WTC11 (cell line): Measurements from ENCODE around the gene PBX4. TPM values are rescaled to one million over a fixed set of nuclear protein-coding genes. Genes with fewer than 3 reads are reported as not detected.

ENCODE experiments used
- ATAC-seq: fragments of 200-7000 bp; cut with Tn5 transposase; 2 replicates; pipeline ENCODE4 v1.10.0; 2021; ENCODE audit warnings: mild to moderate bottlenecking, moderate library complexity
- CTCF ChIA-PET: fragments of 300-600 bp; sonication (Branson Sonifier 250); formaldehyde crosslinking; loops from one replicate; lab custom pipeline; 2021; ENCODE audit warnings: antibody characterized with exemption; lab: Charles Lee
- POLR2A ChIA-PET: fragments of 350-600 bp; sonication (Branson Sonifier 250); formaldehyde crosslinking; loops from one replicate; lab custom pipeline; 2021; ENCODE audit warnings: antibody characterized with exemption; lab: Charles Lee
- DNase-seq: peaks from one replicate; pipeline ENCODE4 v3.0.0; 2021; ENCODE audit warnings: low spot score
- H3K27ac Mint-ChIP-seq: 2 replicates; pipeline ENCODE4 v1.8.0; 2021; ENCODE audit warnings: mixed read lengths
- H3K27me3 Mint-ChIP-seq: 2 replicates; pipeline ENCODE4 v1.8.0; 2021; ENCODE audit warnings: low read depth, mild to moderate bottlenecking, moderate library complexity, mixed read lengths
- H3K36me3 Mint-ChIP-seq: 2 replicates; pipeline ENCODE4 v1.8.0; 2021; ENCODE audit warnings: mixed read lengths
- H3K4me1 Mint-ChIP-seq: 2 replicates; pipeline ENCODE4 v1.8.0; 2022; ENCODE audit warnings: mixed read lengths
- H3K4me3 Mint-ChIP-seq: 2 replicates; pipeline ENCODE4 v1.8.0; 2021; ENCODE audit warnings: mild to moderate bottlenecking, moderate library complexity, mixed read lengths
- H3K9me3 Mint-ChIP-seq: 2 replicates; pipeline ENCODE4 v1.8.0; 2021; ENCODE audit warnings: mixed read lengths
- ATF1 ChIP-seq: sonication (generic); formaldehyde crosslinking; IDR thresholded peaks from 2 replicates; pipeline ENCODE4 v1.8.1; 2023; ENCODE audit warnings: mild to moderate bottlenecking, moderate library complexity, missing genetic modification reagents
- CREB1 ChIP-seq: sonication (generic); formaldehyde crosslinking; IDR thresholded peaks from 2 replicates; pipeline ENCODE4 v1.8.0; 2023; ENCODE audit warnings: mild to moderate bottlenecking, missing genetic modification reagents
- ELF4 ChIP-seq: sonication (generic); formaldehyde crosslinking; IDR thresholded peaks from 2 replicates; pipeline ENCODE4 v1.8.1; 2022; ENCODE audit warnings: low read depth, mild to moderate bottlenecking, moderate library complexity, missing genetic modification reagents
- EMX1 ChIP-seq: fragments of 250-450 bp; sonication (Bioruptor Pico); IDR thresholded peaks from 2 replicates; pipeline ENCODE4 v1.8.0; 2021; ENCODE audit warnings: mild to moderate bottlenecking
- FOXK1 ChIP-seq: sonication (generic); formaldehyde crosslinking; IDR thresholded peaks from 2 replicates; pipeline ENCODE4 v1.8.0; 2022; ENCODE audit warnings: mild to moderate bottlenecking, moderate library complexity, missing genetic modification reagents
- FOXP1 ChIP-seq: sonication (generic); formaldehyde crosslinking; IDR thresholded peaks from 2 replicates; pipeline ENCODE4 v1.8.0; 2022; ENCODE audit warnings: missing genetic modification reagents, mild to moderate bottlenecking, moderate library complexity, borderline replicate concordance
- GRHL2 ChIP-seq: fragments of 250-450 bp; sonication (Bioruptor Pico); IDR thresholded peaks from 2 replicates; pipeline ENCODE4 v1.8.0; 2022; ENCODE audit warnings: mild to moderate bottlenecking, moderate library complexity; ENCODE audit not compliant: insufficient replicate concordance, severe bottlenecking
- GTF2I ChIP-seq: fragments of 250-450 bp; sonication (Bioruptor Pico); conservative IDR thresholded peaks from 2 replicates; pipeline ENCODE4 v1.4.0; 2021; ENCODE audit warnings: mild to moderate bottlenecking
- JUN ChIP-seq: sonication (generic); formaldehyde crosslinking; IDR thresholded peaks from 2 replicates; pipeline ENCODE4 v1.8.0; 2023; ENCODE audit warnings: mild to moderate bottlenecking, missing genetic modification reagents
- RELA ChIP-seq: sonication (generic); formaldehyde crosslinking; IDR thresholded peaks from 2 replicates; pipeline ENCODE4 v1.8.1; 2022; ENCODE audit warnings: missing genetic modification reagents, mild to moderate bottlenecking, borderline replicate concordance
- TCF7 ChIP-seq: sonication (generic); formaldehyde crosslinking; IDR thresholded peaks from 2 replicates; pipeline ENCODE4 v1.8.0; 2022; ENCODE audit warnings: mild to moderate bottlenecking, low read depth, missing genetic modification reagents, moderate library complexity
- TEAD4 ChIP-seq: sonication (generic); formaldehyde crosslinking; IDR thresholded peaks from 2 replicates; pipeline ENCODE4 v1.8.0; 2022; ENCODE audit warnings: mild to moderate bottlenecking, missing genetic modification reagents
- ZNF416 ChIP-seq: fragments of 250-450 bp; sonication (Bioruptor Pico); IDR thresholded peaks from 2 replicates; pipeline ENCODE4 v1.9.0; 2021; ENCODE audit warnings: mild to moderate bottlenecking, inconsistent platforms
- total RNA-seq: library from RNA; stranded (reverse); gene quantifications from 3 replicates; pipeline ENCODE4 v1.2.3, GENCODE V29; 2021
- TF ChIP-seq, protein P1 (sequence below): sonication (generic); formaldehyde crosslinking; IDR thresholded peaks from 2 replicates; pipeline ENCODE4 v1.8.0; 2023; ENCODE audit warnings: missing genetic modification reagents, mild to moderate bottlenecking, borderline replicate concordance
- TF ChIP-seq, protein P2 (sequence below): sonication (generic); formaldehyde crosslinking; IDR thresholded peaks from 2 replicates; pipeline ENCODE4 v1.8.0; 2022; ENCODE audit warnings: mild to moderate bottlenecking, missing genetic modification reagents
- TF ChIP-seq, protein P3 (sequence below): sonication (generic); formaldehyde crosslinking; IDR thresholded peaks from 2 replicates; pipeline ENCODE4 v1.8.1; 2023; ENCODE audit warnings: mild to moderate bottlenecking, missing genetic modification reagents, moderate library complexity
- TF ChIP-seq, protein P4 (sequence below): sonication (generic); formaldehyde crosslinking; IDR thresholded peaks from 2 replicates; pipeline ENCODE4 v1.8.1; 2022; ENCODE audit warnings: low read depth, missing genetic modification reagents, borderline replicate concordance
- TF ChIP-seq, protein P5 (sequence below): sonication (generic); formaldehyde crosslinking; IDR thresholded peaks from 2 replicates; pipeline ENCODE4 v1.8.1; 2022; ENCODE audit warnings: mild to moderate bottlenecking, missing genetic modification reagents, moderate library complexity, borderline replicate concordance
- TF ChIP-seq, protein P6 (sequence below): sonication (generic); formaldehyde crosslinking; IDR thresholded peaks from 2 replicates; pipeline ENCODE4 v1.8.0; 2023; ENCODE audit warnings: missing genetic modification reagents
- TF ChIP-seq, protein P7 (sequence below): fragments of 250-450 bp; sonication (Bioruptor Pico); IDR thresholded peaks from 2 replicates; pipeline ENCODE4 v1.9.0; 2021; ENCODE audit warnings: mild to moderate bottlenecking
- TF ChIP-seq, protein P8 (sequence below): sonication (generic); formaldehyde crosslinking; IDR thresholded peaks from 2 replicates; pipeline ENCODE4 v1.8.0; 2022; ENCODE audit warnings: mild to moderate bottlenecking, missing genetic modification reagents

PBX4 gene
- total RNA-seq, 1 experiment from 2014 or later = 3.2 TPM

DNA sequence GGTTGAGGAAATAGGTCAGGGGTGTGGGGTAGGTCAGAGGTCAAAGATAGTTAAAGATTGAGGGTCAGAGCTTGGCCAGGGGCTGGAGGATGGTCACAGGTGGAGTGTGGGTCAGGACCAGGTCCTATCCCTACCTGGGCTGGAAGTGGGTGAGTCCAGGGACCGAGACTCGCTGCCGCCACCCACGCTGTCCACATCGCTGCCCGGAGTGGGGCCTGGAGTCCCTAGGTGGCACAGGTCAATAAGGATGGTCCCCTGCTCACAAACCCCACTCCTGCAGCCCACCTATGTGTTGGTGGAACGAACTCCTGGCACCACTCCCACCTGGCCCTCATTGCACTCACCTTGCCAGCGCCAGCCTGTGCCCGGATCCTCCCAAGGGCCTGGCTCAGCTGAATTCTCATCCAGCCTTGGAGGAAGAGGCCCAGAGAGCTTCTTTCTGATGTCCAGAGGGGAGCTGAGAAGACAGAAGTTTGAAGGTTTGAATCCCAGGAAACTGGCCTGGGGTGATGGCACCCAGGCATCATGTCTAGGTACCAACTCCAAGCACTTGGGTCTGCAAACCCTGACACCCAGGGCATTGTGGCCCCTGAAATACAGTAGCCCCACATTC is 18.2 kb upstream of the PBX4 start (continued):
- TF ChIP-seq, protein P1, sequence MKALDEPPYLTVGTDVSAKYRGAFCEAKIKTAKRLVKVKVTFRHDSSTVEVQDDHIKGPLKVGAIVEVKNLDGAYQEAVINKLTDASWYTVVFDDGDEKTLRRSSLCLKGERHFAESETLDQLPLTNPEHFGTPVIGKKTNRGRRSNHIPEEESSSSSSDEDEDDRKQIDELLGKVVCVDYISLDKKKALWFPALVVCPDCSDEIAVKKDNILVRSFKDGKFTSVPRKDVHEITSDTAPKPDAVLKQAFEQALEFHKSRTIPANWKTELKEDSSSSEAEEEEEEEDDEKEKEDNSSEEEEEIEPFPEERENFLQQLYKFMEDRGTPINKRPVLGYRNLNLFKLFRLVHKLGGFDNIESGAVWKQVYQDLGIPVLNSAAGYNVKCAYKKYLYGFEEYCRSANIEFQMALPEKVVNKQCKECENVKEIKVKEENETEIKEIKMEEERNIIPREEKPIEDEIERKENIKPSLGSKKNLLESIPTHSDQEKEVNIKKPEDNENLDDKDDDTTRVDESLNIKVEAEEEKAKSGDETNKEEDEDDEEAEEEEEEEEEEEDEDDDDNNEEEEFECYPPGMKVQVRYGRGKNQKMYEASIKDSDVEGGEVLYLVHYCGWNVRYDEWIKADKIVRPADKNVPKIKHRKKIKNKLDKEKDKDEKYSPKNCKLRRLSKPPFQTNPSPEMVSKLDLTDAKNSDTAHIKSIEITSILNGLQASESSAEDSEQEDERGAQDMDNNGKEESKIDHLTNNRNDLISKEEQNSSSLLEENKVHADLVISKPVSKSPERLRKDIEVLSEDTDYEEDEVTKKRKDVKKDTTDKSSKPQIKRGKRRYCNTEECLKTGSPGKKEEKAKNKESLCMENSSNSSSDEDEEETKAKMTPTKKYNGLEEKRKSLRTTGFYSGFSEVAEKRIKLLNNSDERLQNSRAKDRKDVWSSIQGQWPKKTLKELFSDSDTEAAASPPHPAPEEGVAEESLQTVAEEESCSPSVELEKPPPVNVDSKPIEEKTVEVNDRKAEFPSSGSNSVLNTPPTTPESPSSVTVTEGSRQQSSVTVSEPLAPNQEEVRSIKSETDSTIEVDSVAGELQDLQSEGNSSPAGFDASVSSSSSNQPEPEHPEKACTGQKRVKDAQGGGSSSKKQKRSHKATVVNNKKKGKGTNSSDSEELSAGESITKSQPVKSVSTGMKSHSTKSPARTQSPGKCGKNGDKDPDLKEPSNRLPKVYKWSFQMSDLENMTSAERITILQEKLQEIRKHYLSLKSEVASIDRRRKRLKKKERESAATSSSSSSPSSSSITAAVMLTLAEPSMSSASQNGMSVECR (CRISPR knock-in tag) = no peak
- TF ChIP-seq FOXK1 (CRISPR knock-in tag) (no peak), FOXP1 (CRISPR knock-in tag) (no peak), ZNF416 (CRISPR knock-in tag) (no peak)
- TF ChIP-seq, protein P2, sequence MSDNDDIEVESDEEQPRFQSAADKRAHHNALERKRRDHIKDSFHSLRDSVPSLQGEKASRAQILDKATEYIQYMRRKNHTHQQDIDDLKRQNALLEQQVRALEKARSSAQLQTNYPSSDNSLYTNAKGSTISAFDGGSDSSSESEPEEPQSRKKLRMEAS (CRISPR knock-in tag) = no peak

DNA sequence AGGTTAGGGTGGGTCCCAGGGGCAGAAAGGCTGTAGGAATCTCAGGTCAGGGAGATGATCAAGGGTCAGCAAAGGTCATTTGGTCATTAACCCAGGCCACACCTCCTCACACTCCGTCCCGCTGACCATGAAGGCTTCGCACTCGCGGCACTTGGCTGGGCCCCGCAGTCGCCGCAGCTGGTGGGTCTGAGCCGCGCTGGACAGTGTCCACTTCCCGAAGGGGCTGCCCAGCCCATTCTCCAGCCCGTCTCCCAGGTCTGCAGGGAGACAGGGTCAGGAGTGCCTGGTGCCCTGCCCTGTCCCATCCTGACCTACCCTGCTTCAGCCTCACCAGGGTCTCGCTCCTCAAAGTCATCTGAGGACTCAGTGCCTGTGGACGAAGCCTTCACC is 16.8 kb upstream of the PBX4 start:
- CTCF ChIA-PET = interaction anchor here (0.8 kb wide), 1 partner anchor 8 kb away, joined by 3 read pairs; the partner anchor contains the start of gene GMIP
- H3K4me3 Mint-ChIP-seq = no peak overlapping the region

DNA sequence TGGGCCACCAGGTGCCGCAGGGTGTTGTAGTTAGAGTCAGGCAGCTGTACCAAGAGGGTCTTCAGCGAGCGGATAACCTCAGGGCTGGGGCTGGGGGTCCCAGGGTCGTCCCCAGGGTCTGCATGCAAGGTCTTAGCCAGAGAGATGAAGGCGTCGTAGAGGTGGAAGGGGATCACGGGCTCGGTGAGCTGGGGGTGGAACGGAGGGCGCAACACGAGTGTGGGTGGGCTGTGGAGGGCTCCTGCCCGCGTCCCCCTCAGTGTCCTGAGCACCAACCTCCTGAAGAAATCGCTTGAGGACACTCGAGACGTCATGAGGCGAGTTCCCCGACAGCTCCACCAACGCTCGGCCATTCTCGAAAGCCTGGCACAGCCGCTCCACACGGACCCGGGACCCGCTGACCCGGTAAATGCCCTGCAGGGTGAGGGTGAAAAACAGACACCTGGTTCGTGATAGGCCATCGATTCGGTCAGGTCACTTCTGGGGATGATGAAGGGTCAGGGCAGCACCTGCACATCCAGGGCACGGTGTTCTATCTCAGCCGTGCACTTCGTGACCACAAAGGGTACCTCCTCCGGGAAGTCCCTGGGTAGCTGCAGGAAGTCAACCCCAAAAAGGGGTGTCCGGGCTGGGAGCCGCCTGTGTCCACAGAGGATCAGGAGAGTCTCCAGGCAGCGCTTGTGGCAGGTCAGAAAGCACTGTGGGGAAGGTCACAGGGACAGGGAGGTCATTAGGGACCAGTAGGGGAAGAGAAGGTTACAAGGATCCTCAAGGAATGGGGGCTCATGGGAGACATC is 16.2 kb upstream of the PBX4 start:
- DNase-seq (no peak), ATAC-seq (no peak)
- Mint-ChIP-seq H3K4me3 (no peak overlapping the region), H3K4me1 (peaks cover 3% of the 10 kb centered on the region; the same call in 1 of the 2 replicates), H3K27me3 (peaks cover 2% of the 10 kb centered on the region; the same call in 1 of the 2 replicates), H3K9me3 (no peaks in the 10 kb centered on the region), H3K36me3 (peaks cover 19% of the 10 kb centered on the region), H3K27ac (no peak overlapping the region)
- ChIA-PET POLR2A (no interaction called here), CTCF (interaction anchor here (0.8 kb wide), 1 partner anchor 9 kb away, joined by 3 read pairs; the partner anchor contains the start of gene GMIP)
- TF ChIP-seq, protein P3, sequence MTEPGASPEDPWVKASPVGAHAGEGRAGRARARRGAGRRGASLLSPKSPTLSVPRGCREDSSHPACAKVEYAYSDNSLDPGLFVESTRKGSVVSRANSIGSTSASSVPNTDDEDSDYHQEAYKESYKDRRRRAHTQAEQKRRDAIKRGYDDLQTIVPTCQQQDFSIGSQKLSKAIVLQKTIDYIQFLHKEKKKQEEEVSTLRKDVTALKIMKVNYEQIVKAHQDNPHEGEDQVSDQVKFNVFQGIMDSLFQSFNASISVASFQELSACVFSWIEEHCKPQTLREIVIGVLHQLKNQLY (CRISPR knock-in tag) = no peak
- TF ChIP-seq, protein P4, sequence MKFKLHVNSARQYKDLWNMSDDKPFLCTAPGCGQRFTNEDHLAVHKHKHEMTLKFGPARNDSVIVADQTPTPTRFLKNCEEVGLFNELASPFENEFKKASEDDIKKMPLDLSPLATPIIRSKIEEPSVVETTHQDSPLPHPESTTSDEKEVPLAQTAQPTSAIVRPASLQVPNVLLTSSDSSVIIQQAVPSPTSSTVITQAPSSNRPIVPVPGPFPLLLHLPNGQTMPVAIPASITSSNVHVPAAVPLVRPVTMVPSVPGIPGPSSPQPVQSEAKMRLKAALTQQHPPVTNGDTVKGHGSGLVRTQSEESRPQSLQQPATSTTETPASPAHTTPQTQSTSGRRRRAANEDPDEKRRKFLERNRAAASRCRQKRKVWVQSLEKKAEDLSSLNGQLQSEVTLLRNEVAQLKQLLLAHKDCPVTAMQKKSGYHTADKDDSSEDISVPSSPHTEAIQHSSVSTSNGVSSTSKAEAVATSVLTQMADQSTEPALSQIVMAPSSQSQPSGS = no peak
- TF ChIP-seq JUN (CRISPR knock-in tag) = no peak
- TF ChIP-seq, protein P5, sequence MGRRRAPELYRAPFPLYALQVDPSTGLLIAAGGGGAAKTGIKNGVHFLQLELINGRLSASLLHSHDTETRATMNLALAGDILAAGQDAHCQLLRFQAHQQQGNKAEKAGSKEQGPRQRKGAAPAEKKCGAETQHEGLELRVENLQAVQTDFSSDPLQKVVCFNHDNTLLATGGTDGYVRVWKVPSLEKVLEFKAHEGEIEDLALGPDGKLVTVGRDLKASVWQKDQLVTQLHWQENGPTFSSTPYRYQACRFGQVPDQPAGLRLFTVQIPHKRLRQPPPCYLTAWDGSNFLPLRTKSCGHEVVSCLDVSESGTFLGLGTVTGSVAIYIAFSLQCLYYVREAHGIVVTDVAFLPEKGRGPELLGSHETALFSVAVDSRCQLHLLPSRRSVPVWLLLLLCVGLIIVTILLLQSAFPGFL (CRISPR knock-in tag) = no peak
- TF ChIP-seq, protein P6, sequence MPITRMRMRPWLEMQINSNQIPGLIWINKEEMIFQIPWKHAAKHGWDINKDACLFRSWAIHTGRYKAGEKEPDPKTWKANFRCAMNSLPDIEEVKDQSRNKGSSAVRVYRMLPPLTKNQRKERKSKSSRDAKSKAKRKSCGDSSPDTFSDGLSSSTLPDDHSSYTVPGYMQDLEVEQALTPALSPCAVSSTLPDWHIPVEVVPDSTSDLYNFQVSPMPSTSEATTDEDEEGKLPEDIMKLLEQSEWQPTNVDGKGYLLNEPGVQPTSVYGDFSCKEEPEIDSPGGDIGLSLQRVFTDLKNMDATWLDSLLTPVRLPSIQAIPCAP (CRISPR knock-in tag) = no peak
- TF ChIP-seq CREB1 (CRISPR knock-in tag) = no peak
- TF ChIP-seq ATF1 = no peak
- TF ChIP-seq EMX1 = no peak
- TF ChIP-seq ELF4 (CRISPR knock-in tag) = no peak
- TF ChIP-seq RELA (CRISPR knock-in tag) = no peak
- no peak for TF ChIP-seq TCF7 (CRISPR knock-in tag)

More for the DNA sequence above, 16.8 kb upstream of the PBX4 start:
- ATAC-seq (no peak), DNase-seq (no peak)
- peaks cover 19% of the 10 kb centered on the region for H3K36me3 Mint-ChIP-seq
- H3K9me3 Mint-ChIP-seq = no peaks in the 10 kb centered on the region
- peaks cover 3% of the 10 kb centered on the region; the same call in 1 of the 2 replicates for H3K4me1 Mint-ChIP-seq
- H3K27me3 Mint-ChIP-seq = peaks cover 2% of the 10 kb centered on the region; the same call in 1 of the 2 replicates
- H3K27ac Mint-ChIP-seq = no peak overlapping the region
- POLR2A ChIA-PET = no interaction called here
- TF ChIP-seq, protein P7, sequence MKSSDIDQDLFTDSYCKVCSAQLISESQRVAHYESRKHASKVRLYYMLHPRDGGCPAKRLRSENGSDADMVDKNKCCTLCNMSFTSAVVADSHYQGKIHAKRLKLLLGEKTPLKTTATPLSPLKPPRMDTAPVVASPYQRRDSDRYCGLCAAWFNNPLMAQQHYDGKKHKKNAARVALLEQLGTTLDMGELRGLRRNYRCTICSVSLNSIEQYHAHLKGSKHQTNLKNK (CRISPR knock-in tag) = no peak
- no peak for TF ChIP-seq GTF2I (CRISPR knock-in tag)
- no peak for TF ChIP-seq TEAD4 (CRISPR knock-in tag)
- TF ChIP-seq, protein P8, sequence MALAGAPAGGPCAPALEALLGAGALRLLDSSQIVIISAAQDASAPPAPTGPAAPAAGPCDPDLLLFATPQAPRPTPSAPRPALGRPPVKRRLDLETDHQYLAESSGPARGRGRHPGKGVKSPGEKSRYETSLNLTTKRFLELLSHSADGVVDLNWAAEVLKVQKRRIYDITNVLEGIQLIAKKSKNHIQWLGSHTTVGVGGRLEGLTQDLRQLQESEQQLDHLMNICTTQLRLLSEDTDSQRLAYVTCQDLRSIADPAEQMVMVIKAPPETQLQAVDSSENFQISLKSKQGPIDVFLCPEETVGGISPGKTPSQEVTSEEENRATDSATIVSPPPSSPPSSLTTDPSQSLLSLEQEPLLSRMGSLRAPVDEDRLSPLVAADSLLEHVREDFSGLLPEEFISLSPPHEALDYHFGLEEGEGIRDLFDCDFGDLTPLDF (CRISPR knock-in tag) = no peak
- no peak for TF ChIP-seq GRHL2
